Sigmoid colon (tissue), 4 donors: ENCODE data around the gene SAMD9.

Experiments
- EP300 ChIP-seq, 4 donors: sonication (generic); formaldehyde crosslinking; IDR thresholded peaks; one replicate each; pipeline ENCODE4 v1.6.1; 2017; ENCODE audit warnings: antibody characterized with exemption in 4 of 4
- POLR2A ChIP-seq, 2 donors: fragments of 450-650 bp; IDR thresholded peaks; one replicate each; pipeline ENCODE4 v1.6.1; 2016; ENCODE audit warnings: antibody characterized with exemption in 2 of 2, mild to moderate bottlenecking in 2 of 2, moderate library complexity in 2 of 2
- POLR2AphosphoS5 ChIP-seq, 4 donors: sonication (generic); formaldehyde crosslinking; IDR thresholded peaks; one replicate each; pipeline ENCODE4 v1.6.1; 2017; ENCODE audit warnings: antibody characterized with exemption in 4 of 4
- TF ChIP-seq, protein P1 (sequence below), 4 experiments: fragments of 450-650 bp in 3 of 4; fragments of 200-600 bp in 1 of 4; IDR thresholded peaks; one replicate each; pipeline ENCODE4 v1.5.1; 2016 to 2019; ENCODE audit warnings: antibody characterized with exemption in 4 of 4, mild to moderate bottlenecking in 3 of 4, moderate library complexity in 2 of 4

DNA sequence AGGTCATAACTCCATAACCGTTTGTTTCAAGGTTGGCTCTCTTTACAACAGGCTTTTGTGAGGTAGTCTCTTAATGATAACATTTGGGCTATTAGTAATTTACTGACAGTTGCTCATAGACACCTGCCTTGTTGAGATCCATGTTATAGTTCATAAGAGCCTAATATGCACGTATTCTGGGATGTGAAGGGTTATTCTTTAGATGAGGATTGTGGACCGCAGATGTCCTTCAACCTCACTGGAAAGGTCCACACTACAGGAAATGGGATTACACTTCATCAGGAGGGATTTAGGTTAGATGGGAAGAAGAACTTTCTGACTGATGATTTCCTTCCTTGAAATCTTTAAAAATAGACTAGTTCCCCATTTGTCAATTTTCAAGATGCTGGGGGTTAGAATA is 62.8 kb downstream of the SAMD9 start:
- TF ChIP-seq, protein P1, sequence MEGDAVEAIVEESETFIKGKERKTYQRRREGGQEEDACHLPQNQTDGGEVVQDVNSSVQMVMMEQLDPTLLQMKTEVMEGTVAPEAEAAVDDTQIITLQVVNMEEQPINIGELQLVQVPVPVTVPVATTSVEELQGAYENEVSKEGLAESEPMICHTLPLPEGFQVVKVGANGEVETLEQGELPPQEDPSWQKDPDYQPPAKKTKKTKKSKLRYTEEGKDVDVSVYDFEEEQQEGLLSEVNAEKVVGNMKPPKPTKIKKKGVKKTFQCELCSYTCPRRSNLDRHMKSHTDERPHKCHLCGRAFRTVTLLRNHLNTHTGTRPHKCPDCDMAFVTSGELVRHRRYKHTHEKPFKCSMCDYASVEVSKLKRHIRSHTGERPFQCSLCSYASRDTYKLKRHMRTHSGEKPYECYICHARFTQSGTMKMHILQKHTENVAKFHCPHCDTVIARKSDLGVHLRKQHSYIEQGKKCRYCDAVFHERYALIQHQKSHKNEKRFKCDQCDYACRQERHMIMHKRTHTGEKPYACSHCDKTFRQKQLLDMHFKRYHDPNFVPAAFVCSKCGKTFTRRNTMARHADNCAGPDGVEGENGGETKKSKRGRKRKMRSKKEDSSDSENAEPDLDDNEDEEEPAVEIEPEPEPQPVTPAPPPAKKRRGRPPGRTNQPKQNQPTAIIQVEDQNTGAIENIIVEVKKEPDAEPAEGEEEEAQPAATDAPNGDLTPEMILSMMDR (IDR thresholded peaks at IDR 0.05), result no peak
- TF ChIP-seq POLR2A (IDR thresholded peaks at IDR 0.05), result no peak
- TF ChIP-seq POLR2AphosphoS5 (IDR thresholded peaks at IDR 0.05), result no peak
- TF ChIP-seq EP300 (IDR thresholded peaks at IDR 0.05), result no peak
